NK-92 (cell line): ENCODE results near the gene ZNF324B.
"Not testable (repeated sequence)": the region's sequence is repeated elsewhere in the genome, so short reads cannot be mapped to it uniquely, and the experiment has no call there.

Source experiments
- DNase-seq: peaks from one replicate; lab custom pipeline; 2025; ENCODE audit not compliant: unreplicated experiment; lab: John Stamatoyannopoulos, UW

ZNF324B gene

DNA sequence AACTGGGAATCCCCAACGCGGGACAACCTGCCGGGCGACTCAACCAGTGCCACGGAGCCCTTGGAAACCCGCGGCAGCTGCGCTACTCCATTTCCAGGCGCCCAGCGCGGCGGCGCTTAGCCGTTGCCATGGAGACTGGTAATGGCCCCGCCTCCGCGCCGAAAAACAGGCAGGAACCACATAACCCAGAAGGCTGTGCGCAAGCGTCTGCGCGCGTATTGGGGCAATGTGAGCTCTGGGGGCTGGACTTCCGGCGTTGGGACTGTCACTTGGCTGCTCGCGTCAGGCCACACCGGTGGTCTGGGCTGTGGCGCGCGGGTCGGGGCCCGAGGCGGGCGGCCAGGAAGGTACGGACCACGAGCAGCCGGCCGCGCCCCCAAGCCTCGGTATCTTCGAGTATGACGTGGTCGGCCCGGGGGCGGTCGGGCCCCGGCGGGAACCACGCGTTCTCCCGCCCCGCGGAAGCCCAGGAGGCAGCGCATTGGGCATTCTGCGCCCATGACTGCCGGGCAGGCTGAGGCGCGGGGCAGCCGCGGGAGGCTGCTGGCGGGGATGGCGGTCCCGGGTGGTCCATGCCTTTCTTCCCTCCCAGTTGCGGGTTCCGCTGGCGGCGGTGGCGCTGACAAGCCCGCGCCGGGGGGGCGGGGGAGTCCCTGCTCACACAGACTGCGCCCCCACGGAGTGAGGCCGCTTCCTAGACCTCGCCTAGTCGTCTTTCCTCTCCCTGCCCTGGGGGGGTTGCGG, at the start of gene ZNF324B:
Gene ZNF324B (plus strand): TSS at position 265 of the 744 bp plus-strand sequence. CDS start 2,080 bp downstream, outside the sequence.
- DNase-seq = peak; percentile 70

DNA sequence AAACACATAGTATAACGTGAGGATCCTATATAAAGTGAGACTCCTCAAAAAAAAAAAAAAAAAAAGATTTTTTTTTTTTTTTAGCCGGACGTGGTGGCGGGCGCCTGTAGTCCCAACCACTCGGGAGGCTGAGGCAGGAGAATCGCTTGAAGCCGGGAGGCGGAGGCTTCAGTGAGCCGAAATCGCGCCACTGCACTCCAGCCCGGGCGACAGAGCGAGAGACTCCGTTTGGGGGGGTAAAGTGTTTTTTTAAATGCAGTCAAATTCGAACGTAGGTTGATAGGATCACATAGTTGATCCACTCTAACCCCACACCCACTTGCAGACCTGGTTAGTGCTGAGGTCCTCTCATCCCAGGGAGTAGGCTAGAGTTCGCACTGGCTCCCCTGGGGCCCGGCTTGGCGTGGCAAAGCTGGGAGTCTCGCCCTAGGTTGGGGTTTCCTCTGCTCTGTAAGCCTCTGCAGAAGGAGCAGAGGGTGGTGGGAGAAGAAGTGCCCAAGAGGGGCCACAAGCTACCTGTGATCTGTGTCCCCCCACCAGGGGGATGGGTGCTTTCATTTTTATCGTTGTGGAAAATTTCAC, 49.5 kb upstream of the ZNF324B start:
- no peak for DNase-seq

DNA sequence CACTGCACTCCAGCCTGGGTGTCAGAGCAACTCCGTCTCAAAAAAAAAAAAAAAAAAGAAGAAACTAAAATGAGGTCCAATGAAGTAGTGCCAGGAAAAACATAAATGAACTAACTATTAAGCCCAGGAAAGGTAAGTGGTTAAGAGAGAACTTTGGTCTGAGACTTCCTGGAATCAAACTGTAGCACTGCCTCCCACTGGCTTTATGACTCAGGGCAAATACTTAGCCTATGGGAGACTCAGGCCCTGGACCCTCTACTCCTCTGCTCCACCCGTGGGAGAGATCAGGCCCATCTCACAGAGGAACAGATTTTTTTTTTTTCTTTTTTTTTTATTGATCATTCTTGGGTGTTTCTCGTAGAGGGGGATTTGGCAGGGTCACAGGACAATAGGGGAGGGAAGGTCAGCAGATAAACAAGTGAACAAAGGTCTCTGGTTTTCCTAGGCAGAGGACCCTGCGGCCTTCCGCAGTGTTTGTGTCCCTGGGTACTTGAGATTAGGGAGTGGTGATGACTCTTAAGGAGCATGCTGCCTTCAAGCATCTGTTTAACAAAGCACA, 47.4 kb upstream of the ZNF324B start:
- not testable (repeated sequence) for DNase-seq

- DNase-seq = no peak
Measured at GRCh38 chr19:58406818-58407657, 44.4 kb upstream of the ZNF324B start.

DNA sequence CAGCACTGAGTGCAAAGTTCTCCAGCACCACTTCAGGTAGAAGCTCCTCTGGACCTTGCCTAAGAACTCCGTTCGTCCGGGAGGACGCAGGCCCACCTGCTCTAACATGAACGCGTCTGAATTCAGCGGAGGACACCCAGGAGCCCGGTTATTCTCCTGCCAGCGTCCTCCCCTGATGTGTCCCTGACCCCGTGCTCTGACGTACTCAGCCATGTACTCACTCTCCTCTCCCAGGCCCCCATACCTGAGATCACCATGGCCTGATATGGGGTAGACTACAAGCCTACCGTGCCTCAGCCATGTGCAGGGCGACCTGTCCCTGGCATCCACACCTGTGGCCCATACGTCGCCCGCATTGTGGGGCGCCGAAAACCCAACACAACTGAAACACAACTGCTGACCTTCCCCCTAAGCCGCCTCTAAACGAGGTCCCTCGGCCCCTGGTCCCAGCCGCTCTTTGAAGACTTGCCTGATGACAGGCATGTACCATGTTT, 43.7 kb upstream of the ZNF324B start:
- DNase-seq = no peak

DNA sequence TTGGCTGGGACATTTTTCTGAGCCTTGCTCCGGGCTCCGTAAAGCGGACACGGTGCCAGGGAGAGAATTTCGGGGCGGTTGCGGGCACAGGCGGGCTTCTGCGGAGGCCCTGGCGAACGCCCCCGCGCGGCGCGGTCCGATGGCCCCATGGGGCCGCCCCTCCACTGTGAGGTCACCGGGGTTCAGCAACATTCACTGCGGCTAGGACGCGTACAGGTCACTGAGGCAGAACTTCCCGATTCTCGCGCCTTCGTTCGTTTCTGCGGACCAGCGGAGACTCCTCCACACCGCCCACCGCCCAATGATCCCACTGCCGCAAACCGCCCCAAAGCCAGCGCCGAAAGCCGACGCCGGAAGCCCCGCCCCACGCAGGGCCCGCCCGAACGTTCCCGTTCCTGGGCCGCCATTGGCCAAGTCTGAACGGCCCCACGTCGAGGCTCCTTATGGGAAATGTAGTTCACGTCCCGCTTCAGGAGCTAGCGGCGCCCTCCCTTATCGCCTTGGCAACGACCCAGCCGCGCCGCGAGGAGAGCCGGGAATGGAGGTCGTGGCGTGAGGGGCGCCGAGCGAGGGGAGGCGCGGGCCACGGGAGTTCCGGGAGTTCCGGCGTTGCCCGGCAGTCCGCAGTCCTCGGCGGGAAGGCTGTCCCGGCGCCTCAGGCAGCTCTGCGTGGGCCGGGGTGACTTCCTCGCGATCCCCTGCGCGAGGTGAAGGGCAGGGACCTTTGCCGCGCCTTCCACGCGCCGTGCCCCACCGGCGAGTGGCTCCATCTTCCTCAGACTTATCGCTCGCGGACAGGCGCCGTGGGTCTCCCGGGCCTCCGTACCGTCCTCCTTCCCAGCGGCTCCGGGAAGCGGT, 43.0 kb upstream of the ZNF324B start, which contains the start of gene ZNF584:
Gene ZNF584 (plus strand): TSS at position 498 of the 858 bp plus-strand sequence. CDS start 499 bp downstream, outside the sequence.
- DNase-seq = peak; percentile 59

GRCh38 chr19:58409010-58409790, 42.2 kb upstream of the ZNF324B start:
- DNase-seq = no peak

DNA sequence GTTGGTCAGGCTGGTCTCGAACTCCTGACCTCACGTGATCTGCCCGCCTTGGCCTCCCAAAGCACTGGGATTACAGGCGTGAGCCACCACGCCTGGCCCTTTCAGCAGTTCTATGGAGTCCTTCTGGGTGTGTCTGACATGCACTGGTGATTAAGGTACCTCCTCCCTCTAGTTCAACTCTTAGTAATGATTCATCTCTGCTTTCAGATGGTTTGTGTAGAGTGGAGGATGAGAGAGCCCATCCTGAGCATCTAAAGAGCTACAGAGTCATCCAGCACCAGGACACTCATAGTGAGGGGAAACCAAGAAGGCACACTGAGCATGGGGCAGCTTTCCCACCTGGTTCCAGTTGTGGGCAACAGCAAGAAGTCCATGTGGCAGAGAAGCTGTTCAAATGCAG, 34.8 kb upstream of the ZNF324B start:
- DNase-seq = no peak

DNA sequence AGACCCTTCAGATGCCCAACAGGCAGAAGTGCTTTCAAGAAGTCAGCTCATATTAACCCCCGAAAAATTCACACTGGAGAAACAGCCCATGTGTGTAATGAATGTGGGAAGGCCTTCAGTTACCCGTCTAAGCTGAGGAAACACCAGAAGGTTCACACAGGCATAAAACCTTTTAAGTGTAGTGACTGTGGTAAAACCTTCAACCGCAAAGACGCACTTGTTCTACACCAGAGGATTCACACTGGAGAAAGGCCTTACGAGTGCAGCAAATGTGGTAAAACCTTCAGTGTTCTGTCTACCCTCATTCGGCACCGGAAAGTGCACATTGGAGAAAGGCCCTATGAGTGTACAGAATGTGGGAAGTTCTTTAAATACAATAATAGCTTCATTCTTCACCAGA, 34.4 kb upstream of the ZNF324B start:
- DNase-seq = no peak

GRCh38 chr19:58428617-58429016, 22.8 kb upstream of the ZNF324B start:
- DNase-seq = no peak

DNA sequence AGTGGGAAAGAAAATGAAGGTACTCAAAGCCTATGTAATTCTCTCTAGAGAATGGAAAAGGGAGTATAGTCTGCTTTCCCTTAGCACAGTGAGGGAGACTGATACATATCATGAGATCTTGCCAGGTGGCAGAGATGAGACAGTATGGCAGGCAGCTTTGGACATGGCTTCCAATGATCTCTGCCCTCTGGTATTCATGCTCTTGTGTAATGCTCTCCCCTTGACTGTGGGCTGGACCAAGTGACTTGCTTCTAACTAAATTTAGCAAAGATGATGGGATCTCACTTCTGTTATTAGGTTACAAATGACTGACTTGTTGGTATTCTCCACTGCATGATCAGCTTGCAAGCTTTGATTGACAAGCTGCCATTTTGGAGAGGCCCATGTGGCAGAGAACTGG, 21.7 kb upstream of the ZNF324B start:
- DNase-seq = no peak

- no peak for DNase-seq
Measured at GRCh38 chr19:58434217-58434616, 17.2 kb upstream of the ZNF324B start.

GRCh38 chr19:58439576-58440554, 11.6 kb upstream of the ZNF324B start, which contains the start of gene ZNF132:
Gene ZNF132 (minus strand): TSS chr19:58440153. CDS start chr19:58439821, 332 bp downstream.
- DNase-seq = peak; percentile 82

- DNase-seq = no peak
Measured at GRCh38 chr19:58440556-58440955, 10.9 kb upstream of the ZNF324B start.

DNA sequence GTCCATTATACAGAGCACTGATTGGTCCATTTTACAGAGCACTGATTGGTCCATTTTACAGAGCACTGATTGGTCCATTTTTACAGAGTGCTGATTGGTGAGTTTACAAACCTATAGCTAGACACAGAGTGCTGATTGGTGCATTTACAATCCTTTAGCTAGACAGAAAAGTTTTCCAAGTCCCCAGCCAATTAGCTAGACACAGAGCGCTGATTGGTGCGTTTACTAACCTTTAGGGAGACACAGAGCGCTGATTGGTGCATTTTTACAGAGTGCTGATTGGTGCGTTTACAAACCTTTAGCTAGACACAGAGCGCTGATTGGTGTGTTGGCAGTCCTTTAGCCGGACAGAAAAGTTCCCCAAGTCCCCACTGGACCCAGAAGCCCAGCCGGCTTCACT, 8.4 kb upstream of the ZNF324B start:
- not testable (repeated sequence) for DNase-seq

GRCh38 chr19:58448860-58449259, 2.6 kb upstream of the ZNF324B start:
- not testable (repeated sequence) for DNase-seq

- not testable (repeated sequence) for DNase-seq
Measured at GRCh38 chr19:58449980-58450379, 1.4 kb upstream of the ZNF324B start.

- DNase-seq = no peak
Measured at GRCh38 chr19:58450856-58451357, 515 bp upstream of the ZNF324B start.
